ENCODE results near the gene SAA1.

SAA1 gene

DNA sequence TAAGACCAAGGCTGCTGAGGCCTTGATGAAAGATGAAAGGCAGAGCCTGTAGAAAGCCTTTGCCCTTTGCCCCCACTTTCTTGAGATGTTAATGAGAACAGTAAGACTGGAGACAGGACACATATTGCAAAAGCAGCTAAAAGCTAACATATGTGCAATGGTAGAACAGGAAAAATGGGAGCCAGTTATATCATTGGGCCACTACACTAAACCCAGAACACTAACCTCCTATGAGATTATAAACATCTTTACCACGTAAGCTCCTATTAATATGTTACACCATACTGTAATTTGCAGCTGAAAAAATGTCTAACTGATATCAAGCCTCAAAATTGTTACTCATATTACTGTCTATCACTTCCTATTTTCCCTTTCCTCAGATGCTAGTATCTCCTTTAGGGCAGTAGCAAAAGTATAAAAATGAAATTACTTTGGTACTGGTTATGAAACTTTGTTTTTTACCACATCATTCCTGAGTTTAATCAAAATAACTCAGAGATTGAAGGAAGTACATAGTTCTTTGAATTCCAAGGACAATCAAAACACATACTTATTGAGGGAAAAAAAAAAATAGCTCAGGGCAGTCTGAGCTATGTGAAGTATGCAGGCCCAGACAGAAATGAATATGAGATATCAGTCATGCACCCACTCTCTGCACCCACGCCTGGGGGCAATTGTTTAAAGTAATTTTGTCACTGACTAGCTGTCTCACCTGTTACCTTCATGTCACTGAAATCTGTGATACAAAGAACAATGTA, 46.8 kb downstream of the SAA1 start:
- CTCF ChIA-PET: interaction anchor here (0.6 to 0.7 kb wide), 2 partner anchors 43 to 139 kb away, joined by 3 read pairs; no protein-coding TSS in a partner anchor
- Histone ChIP-seq H3K9me3 (ENCODE audit: control insufficient read depth, insufficient read depth, low read depth, low read length) (no peaks in the 10 kb centered on the region), H3K4me3 (ENCODE audit: low read depth, low read length) (no peak overlapping the region), H3K4me1 (ENCODE audit: control insufficient read depth, insufficient read depth, low read length) (no peaks in the 10 kb centered on the region), H3K27ac (ENCODE audit: extremely low read depth, low read depth, low read length) (no peak overlapping the region), H3K36me3 (ENCODE audit: control insufficient read depth in 2 of 2, insufficient read depth in 1 of 2, low read length in 2 of 2) (peaks cover 5 to 45% of the 10 kb centered on the region in 2 experiments; a peak in 2 of 3 replicates)
- TF ChIP-seq ZNF510 (tag by site-specific recombination; IDR thresholded peaks at IDR 0.05; ENCODE audit: insufficient replicate concordance): no peak
- TF ChIP-seq ZNF140 (tag by site-specific recombination; IDR thresholded peaks at IDR 0.05): no peak
- no peak for TF ChIP-seq ZNF76 (tag by site-specific recombination; IDR thresholded peaks at IDR 0.05; ENCODE audit: borderline replicate concordance, low read depth)
- POLR2A ChIA-PET: interaction anchor here (1.4 to 2.0 kb wide), 2 partner anchors 9 to 82 kb away, joined by 7 to 8 read pairs; partner anchors contain the start of genes HPS5 and LDHA

DNA sequence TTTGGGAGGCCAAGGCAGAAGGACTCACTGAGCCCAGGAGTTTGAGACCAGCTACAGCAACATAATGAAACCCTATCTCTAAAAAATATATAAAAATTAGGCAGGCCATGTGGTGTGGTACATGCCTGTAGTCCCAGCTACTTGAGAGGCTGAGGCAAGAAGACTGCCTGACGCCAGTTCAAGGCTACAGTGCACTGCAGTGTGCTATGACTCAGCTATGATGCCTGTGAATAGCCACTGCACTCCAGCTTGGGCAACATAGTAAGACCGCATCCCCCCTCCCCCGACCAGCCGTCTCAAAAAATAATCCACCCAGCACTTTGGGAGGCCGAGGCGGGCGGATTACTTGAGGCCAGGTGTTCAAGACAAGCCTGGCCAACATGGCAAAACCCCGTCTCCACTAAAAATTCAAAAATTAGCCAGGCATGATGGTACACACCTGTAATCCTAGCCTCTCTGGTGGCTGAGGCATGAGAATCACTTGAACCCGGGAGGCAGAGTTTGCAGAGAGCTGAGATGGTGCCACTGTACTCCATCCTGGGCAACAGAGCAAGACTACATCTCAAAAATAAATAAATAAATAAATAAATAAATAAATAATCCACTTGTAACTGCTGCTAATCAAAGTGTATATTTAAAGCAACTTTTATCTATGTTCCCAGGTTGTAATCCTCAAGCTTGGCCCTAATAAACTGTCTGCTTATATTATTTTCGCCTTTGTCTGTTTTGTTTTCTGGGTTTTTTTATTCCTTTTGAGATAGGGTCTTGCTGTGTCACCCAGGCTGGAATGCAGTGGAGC, 48.1 kb downstream of the SAA1 start:
- Histone ChIP-seq H3K4me1 (ENCODE audit: control insufficient read depth, insufficient read depth, low read length) (no peaks in the 10 kb centered on the region), H3K9me3 (ENCODE audit: control insufficient read depth, insufficient read depth, low read depth, low read length) (no peaks in the 10 kb centered on the region), H3K27ac (ENCODE audit: extremely low read depth, low read depth, low read length) (no peak overlapping the region), H3K36me3 (ENCODE audit: control insufficient read depth in 2 of 2, insufficient read depth in 1 of 2, low read length in 2 of 2) (peaks cover 5 to 33% of the 10 kb centered on the region in 2 experiments; a peak in 2 of 3 replicates), H3K4me3 (ENCODE audit: low read depth, low read length) (no peak overlapping the region)
- ChIA-PET CTCF (interaction anchor here (0.7 to 2.0 kb wide), 2 partner anchors 70 to 138 kb away, joined by 3 to 8 read pairs; no protein-coding TSS in a partner anchor), POLR2A (interaction anchor here (0.6 to 2.0 kb wide), 3 partner anchors 7 to 80 kb away, joined by 3 to 8 read pairs (median 7); partner anchors contain the start of genes HPS5 and LDHA)
- no peak for TF ChIP-seq ZNF76 (tag by site-specific recombination; IDR thresholded peaks at IDR 0.05; ENCODE audit: borderline replicate concordance, low read depth)
- TF ChIP-seq, protein P1, sequence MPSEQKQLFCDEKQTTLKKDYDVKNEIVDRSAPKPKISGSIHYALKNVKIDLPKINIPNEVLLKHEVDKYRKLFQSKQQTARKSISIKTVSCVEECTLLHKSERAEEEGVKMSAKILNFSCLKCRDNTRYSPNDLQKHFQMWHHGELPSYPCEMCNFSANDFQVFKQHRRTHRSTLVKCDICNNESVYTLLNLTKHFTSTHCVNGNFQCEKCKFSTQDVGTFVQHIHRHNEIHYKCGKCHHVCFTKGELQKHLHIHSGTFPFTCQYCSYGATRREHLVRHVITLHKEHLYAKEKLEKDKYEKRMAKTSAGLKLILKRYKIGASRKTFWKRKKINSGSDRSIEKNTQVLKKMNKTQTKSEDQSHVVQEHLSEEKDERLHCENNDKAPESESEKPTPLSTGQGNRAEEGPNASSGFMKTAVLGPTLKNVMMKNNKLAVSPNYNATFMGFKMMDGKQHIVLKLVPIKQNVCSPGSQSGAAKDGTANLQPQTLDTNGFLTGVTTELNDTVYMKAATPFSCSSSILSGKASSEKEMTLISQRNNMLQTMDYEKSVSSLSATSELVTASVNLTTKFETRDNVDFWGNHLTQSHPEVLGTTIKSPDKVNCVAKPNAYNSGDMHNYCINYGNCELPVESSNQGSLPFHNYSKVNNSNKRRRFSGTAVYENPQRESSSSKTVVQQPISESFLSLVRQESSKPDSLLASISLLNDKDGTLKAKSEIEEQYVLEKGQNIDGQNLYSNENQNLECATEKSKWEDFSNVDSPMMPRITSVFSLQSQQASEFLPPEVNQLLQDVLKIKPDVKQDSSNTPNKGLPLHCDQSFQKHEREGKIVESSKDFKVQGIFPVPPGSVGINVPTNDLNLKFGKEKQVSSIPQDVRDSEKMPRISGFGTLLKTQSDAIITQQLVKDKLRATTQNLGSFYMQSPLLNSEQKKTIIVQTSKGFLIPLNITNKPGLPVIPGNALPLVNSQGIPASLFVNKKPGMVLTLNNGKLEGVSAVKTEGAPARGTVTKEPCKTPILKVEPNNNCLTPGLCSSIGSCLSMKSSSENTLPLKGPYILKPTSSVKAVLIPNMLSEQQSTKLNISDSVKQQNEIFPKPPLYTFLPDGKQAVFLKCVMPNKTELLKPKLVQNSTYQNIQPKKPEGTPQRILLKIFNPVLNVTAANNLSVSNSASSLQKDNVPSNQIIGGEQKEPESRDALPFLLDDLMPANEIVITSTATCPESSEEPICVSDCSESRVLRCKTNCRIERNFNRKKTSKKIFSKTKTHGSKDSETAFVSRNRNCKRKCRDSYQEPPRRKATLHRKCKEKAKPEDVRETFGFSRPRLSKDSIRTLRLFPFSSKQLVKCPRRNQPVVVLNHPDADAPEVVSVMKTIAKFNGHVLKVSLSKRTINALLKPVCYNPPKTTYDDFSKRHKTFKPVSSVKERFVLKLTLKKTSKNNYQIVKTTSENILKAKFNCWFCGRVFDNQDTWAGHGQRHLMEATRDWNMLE (tag by site-specific recombination; conservative IDR thresholded peaks at IDR 0.05; ENCODE audit: low read depth): peak; percentile 54
- no peak for TF ChIP-seq ZNF350 (tag by site-specific recombination; IDR thresholded peaks at IDR 0.05)
- no peak for TF ChIP-seq ZNF560 (tag by site-specific recombination; IDR thresholded peaks at IDR 0.05; ENCODE audit: borderline replicate concordance)
- TF ChIP-seq, protein P2, sequence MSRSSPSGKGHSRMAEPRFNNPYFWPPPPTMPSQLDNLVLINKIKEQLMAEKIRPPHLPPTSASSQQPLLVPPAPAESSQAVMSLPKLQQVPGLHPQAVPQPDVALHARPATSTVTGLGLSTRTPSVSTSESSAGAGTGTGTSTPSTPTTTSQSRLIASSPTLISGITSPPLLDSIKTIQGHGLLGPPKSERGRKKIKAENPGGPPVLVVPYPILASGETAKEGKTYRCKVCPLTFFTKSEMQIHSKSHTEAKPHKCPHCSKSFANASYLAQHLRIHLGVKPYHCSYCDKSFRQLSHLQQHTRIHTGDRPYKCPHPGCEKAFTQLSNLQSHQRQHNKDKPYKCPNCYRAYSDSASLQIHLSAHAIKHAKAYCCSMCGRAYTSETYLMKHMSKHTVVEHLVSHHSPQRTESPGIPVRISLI (tag by site-specific recombination; IDR thresholded peaks at IDR 0.05): no peak
- peak; percentile 11; the same call in 1 of the 2 replicates for TF ChIP-seq ZNF555 (tag by site-specific recombination; conservative IDR thresholded peaks at IDR 0.05)
- TF ChIP-seq, protein P3, sequence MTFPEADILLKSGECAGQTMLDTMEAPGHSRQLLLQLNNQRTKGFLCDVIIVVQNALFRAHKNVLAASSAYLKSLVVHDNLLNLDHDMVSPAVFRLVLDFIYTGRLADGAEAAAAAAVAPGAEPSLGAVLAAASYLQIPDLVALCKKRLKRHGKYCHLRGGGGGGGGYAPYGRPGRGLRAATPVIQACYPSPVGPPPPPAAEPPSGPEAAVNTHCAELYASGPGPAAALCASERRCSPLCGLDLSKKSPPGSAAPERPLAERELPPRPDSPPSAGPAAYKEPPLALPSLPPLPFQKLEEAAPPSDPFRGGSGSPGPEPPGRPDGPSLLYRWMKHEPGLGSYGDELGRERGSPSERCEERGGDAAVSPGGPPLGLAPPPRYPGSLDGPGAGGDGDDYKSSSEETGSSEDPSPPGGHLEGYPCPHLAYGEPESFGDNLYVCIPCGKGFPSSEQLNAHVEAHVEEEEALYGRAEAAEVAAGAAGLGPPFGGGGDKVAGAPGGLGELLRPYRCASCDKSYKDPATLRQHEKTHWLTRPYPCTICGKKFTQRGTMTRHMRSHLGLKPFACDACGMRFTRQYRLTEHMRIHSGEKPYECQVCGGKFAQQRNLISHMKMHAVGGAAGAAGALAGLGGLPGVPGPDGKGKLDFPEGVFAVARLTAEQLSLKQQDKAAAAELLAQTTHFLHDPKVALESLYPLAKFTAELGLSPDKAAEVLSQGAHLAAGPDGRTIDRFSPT (tag by site-specific recombination; IDR thresholded peaks at IDR 0.05): no peak
- TF ChIP-seq ZNF146 (tag by site-specific recombination; IDR thresholded peaks at IDR 0.05): no peak
- no peak for TF ChIP-seq KLF1 (tag by site-specific recombination; IDR thresholded peaks at IDR 0.05)
- peak; percentile 71; the same call in 1 of the 2 replicates for TF ChIP-seq ZNF394 (tag by site-specific recombination; IDR thresholded peaks at IDR 0.05; ENCODE audit: borderline replicate concordance)
- no peak for TF ChIP-seq ZNF624 (tag by site-specific recombination; IDR thresholded peaks at IDR 0.05)
- 0 out of 2 replicates have a peak, but pooled peaks have one; percentile 34 for TF ChIP-seq ZNF623 (tag by site-specific recombination; IDR thresholded peaks at IDR 0.05)
- 0 out of 2 replicates have a peak, but pooled peaks have one; percentile 22 for TF ChIP-seq ZNF140 (tag by site-specific recombination; IDR thresholded peaks at IDR 0.05)
- peak; percentile 36 for TF ChIP-seq ZNF426 (tag by site-specific recombination; IDR thresholded peaks at IDR 0.05)
